ENCODE measurements around the gene PRR13.
"Not testable (repeated sequence)": the region's sequence is repeated elsewhere in the genome, so short reads cannot be mapped to it uniquely, and the experiment has no call there.

Gene PRR13

GRCh38 chr12:53441040-53441833 lies at the start of gene PRR13:
Gene PRR13, plus strand, starts transcription at chr12:53441734. Its CDS starts 981 bp downstream, at chr12:53442715.
- DNase-seq = peak; percentile 99

GRCh38 chr12:53399896-53400295 lies 41.6 kb upstream of the PRR13 start:
- DNase-seq = no peak

- DNase-seq = not testable (repeated sequence)
Measured at GRCh38 chr12:53402351-53402750, 39.2 kb upstream of the PRR13 start.

GRCh38 chr12:53402871-53403270 lies 38.7 kb upstream of the PRR13 start:
- DNase-seq = no peak

GRCh38 chr12:53410951-53411350 lies 30.6 kb upstream of the PRR13 start:
- no peak for DNase-seq

GRCh38 chr12:53413485-53414204 lies 27.9 kb upstream of the PRR13 start:
- DNase-seq = no peak

GRCh38 chr12:53414756-53415417 lies 26.6 kb upstream of the PRR13 start:
- no peak for DNase-seq

- not testable (repeated sequence) for DNase-seq
Measured at GRCh38 chr12:53415752-53416389, 25.7 kb upstream of the PRR13 start.

GRCh38 chr12:53417291-53417816 lies 24.2 kb upstream of the PRR13 start:
- not testable (repeated sequence) for DNase-seq

GRCh38 chr12:53418221-53418620 lies 23.3 kb upstream of the PRR13 start:
- DNase-seq = no peak

- DNase-seq = no peak
Measured at GRCh38 chr12:53419756-53420155, 21.8 kb upstream of the PRR13 start.

GRCh38 chr12:53422247-53422646 lies 19.3 kb upstream of the PRR13 start:
- DNase-seq = not testable (repeated sequence)

GRCh38 chr12:53423597-53423996 lies 17.9 kb upstream of the PRR13 start, which contains the start of gene AMHR2:
Gene AMHR2, plus strand, starts transcription at chr12:53423855. Its CDS starts 80 bp downstream, at chr12:53423935.
- no peak for DNase-seq

- DNase-seq = no peak
Measured at GRCh38 chr12:53424626-53425514, 16.7 kb upstream of the PRR13 start.

- no peak for DNase-seq
Measured at GRCh38 chr12:53425515-53426150, 15.9 kb upstream of the PRR13 start.

GRCh38 chr12:53427905-53428594 lies 13.5 kb upstream of the PRR13 start:
- no peak for DNase-seq

- no peak for DNase-seq
Measured at GRCh38 chr12:53428741-53429140, 12.8 kb upstream of the PRR13 start.

GRCh38 chr12:53430116-53430515 lies 11.4 kb upstream of the PRR13 start:
- DNase-seq = no peak

- no peak for DNase-seq
Measured at GRCh38 chr12:53431187-53431586, 10.3 kb upstream of the PRR13 start.

- not testable (repeated sequence) for DNase-seq
Measured at GRCh38 chr12:53435326-53435725, 6.2 kb upstream of the PRR13 start.

All from activated CD4-positive, alpha-beta T cell treated with anti-CD3 and anti-CD28 coated beads, Interleukin-2, amount 50 U/mL, for 1 hour (primary cell).